PFSK-1 (cell line): Measurements from ENCODE around the gene ENO2.

Source experiments
- FOXP2 ChIP-seq: optimal IDR thresholded peaks from 2 replicates; pipeline ENCODE3; 2011; ENCODE audit warnings: borderline replicate concordance, control low read depth, inconsistent platforms; ENCODE audit not compliant: insufficient read depth; ENCODE audit errors: extremely low read length, extremely low read depth
- POLR2AphosphoS5 ChIP-seq: IDR thresholded peaks from 2 replicates; pipeline ENCODE4 v1.6.1; 2012; ENCODE audit warnings: low read depth, mild to moderate bottlenecking, control low read depth, low read length, moderate library complexity
- SIN3A ChIP-seq: IDR thresholded peaks from 2 replicates; pipeline ENCODE4 v1.6.1; 2012; ENCODE audit warnings: mild to moderate bottlenecking, low read length, moderate library complexity, borderline replicate concordance; ENCODE audit not compliant: insufficient read depth
- TAF1 ChIP-seq: IDR thresholded peaks from 2 replicates; pipeline ENCODE4 v1.6.1; 2012; ENCODE audit warnings: low read length, control low read depth, borderline replicate concordance; ENCODE audit not compliant: insufficient read depth
- TF ChIP-seq, protein P1 (sequence below), 2 experiments: IDR thresholded peaks; 2 replicates each; pipeline versions ENCODE4 v1.6.1 to v1.8.0; 2011 to 2012; ENCODE audit warnings: low read depth in 2 of 2, low read length in 2 of 2, control low read depth in 1 of 2, inconsistent platforms in 1 of 2, mild to moderate bottlenecking in 1 of 2, moderate library complexity in 1 of 2; ENCODE audit not compliant: insufficient read depth in 1 of 2

DNA sequence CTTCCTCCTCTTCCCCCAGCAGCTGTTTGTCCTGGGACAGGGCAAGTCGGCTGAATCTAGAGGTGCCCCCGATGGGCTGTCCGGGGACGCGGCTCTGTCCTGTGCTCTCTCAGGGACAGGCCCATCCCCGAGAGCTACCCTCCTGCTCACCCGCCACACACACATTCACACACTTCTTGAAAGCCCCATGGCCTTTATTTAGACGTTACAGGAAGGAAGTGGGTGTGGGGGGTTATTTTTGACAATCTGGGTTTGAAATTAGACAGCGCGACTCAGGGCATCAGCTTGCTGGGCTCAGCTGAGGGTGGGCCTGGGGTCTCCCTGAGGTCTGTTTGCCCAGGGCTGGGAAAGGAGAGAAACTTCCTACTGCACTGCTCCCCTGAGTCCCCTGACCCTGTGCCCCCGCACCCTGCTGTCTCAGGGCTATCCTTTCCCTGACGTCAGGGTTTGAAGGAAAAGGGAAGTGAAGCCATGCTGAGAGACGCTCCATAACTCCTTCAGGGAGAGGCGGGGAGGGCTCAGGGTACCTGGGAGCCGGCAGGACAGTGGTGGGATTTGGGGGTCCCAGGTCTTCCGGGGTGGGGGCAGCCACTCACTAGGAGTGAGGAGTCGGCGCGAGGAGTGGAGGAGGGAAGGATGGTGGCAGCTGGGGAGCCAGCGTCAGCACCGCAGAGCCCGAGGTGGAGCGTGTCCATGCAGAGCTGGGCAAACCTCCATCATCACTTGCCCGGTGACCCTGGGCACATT is 44.9 kb downstream of the ENO2 start:
- TF ChIP-seq POLR2AphosphoS5 (no peak), TAF1 (no peak), SIN3A (no peak), FOXP2 (no peak)
- TF ChIP-seq, protein P1, sequence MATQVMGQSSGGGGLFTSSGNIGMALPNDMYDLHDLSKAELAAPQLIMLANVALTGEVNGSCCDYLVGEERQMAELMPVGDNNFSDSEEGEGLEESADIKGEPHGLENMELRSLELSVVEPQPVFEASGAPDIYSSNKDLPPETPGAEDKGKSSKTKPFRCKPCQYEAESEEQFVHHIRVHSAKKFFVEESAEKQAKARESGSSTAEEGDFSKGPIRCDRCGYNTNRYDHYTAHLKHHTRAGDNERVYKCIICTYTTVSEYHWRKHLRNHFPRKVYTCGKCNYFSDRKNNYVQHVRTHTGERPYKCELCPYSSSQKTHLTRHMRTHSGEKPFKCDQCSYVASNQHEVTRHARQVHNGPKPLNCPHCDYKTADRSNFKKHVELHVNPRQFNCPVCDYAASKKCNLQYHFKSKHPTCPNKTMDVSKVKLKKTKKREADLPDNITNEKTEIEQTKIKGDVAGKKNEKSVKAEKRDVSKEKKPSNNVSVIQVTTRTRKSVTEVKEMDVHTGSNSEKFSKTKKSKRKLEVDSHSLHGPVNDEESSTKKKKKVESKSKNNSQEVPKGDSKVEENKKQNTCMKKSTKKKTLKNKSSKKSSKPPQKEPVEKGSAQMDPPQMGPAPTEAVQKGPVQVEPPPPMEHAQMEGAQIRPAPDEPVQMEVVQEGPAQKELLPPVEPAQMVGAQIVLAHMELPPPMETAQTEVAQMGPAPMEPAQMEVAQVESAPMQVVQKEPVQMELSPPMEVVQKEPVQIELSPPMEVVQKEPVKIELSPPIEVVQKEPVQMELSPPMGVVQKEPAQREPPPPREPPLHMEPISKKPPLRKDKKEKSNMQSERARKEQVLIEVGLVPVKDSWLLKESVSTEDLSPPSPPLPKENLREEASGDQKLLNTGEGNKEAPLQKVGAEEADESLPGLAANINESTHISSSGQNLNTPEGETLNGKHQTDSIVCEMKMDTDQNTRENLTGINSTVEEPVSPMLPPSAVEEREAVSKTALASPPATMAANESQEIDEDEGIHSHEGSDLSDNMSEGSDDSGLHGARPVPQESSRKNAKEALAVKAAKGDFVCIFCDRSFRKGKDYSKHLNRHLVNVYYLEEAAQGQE (IDR thresholded peaks at IDR 0.05; ENCODE audit: insufficient read depth in 1 of 2, low read depth in 2 of 2, low read length in 2 of 2) = no peak
